HG02678 (cell line): ENCODE data around the gene PGM5.

Experiments used
- ATAC-seq: cut with Tn5 transposase; IDR thresholded peaks from one replicate; pipeline ENCODE4 v1.9.1; 2021; ENCODE audit warnings: mild to moderate bottlenecking, moderate library complexity; ENCODE audit not compliant: unreplicated experiment

The PGM5 gene

DNA sequence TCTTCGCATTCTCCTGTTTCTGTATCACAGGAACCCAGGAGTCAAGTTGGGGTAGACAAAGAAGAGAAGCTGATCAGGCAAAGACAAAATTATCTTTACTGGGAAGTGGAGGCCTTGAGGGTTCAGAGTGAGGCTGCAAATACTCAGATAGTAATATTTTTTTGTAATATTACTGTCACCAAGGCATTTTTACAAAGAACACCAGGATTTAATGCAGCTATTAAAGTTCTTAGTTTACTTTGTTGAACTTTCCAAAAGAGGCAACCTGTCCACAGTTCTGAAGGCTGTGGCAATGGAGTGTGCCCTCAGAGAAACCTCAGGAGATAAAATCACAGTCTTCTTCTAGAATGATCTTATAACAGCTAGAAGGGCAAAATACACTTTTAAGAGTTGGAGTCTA is 74.9 kb downstream of the PGM5 start:
- ATAC-seq: no peak

DNA sequence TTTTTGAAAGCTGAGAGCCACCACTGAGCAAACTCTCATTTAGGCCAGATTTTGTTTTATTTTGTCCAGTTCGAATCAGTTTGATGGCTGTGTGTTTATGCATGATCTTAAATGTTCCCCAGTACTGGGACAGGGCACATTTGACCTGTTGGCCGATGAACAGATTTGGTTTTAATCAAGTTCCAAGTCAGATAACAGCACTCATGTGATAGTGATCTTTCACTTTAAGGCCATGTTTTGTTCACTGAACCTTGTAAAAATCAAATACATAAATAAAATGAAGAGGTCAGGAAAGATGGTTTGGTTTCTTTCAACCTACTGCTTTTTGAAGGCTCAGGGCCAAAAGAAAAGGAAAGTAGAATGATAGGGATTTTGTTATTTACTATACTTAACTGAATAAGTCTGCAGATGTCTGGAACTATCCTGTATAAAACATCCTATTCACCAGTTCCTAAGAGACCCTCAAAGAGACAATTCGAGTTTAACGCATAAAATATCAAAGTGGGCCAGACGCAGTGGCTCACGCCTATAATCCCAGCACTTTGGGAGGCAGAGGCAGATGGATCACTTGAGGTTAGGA is 77.2 kb downstream of the PGM5 start:
- ATAC-seq: no peak

DNA sequence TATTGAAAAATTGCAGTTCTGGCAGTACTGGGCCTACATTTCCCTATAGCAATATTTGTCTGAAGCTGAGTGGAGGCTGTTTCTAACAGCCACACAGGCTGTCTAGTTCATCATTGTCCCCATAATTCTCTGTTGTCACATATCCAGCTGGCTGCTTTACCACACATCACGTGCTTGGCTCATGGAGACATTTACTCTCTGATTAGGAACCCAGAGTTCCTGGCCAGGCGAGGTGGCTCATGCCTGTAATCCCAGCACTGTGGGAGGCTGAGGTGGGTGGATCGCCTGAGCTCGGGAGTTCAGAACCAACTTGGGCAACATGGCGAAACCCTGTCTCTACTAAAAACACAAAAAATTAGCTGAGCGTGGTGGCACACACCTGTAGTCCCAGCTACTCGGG is 81.4 kb downstream of the PGM5 start:
- no peak for ATAC-seq

DNA sequence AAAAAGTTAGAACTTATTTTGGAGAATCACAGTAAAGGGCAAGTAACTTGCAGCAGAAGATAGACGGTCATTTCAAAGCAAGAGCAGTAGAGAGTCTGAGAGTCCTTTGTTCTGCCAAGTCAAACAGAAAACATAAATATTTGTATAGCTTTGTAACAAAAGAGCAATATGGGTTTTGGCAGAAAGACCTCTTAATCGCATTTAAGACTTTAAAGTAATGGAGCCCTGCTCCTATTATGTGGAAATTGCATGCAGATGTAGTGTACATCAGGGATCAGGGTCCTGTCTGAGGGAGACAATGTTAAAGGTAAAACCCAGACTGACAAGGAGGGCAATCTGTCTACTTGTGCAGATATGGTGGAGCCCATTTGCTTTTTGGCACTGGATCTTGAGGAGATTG is 87.2 kb downstream of the PGM5 start:
- ATAC-seq: no peak

DNA sequence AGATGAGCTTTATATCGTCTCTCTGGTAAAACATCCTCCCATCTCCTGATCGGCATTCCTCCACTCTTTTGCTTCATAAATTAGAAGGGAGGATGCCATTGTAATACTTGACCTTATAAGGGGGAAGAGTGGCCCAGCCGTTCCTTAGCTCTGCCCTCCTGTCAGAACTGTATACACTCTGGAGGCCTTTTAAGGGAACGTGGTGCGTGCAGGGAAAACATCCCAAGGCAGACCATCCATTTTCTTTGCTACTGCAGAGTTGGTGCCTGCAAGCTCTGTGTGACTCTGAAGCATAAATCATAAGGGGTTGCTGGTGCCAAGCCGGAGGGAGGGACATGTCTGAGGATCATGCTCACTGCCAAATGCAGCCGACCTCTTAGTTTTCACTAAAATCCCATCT is 90.4 kb downstream of the PGM5 start:
- no peak for ATAC-seq

DNA sequence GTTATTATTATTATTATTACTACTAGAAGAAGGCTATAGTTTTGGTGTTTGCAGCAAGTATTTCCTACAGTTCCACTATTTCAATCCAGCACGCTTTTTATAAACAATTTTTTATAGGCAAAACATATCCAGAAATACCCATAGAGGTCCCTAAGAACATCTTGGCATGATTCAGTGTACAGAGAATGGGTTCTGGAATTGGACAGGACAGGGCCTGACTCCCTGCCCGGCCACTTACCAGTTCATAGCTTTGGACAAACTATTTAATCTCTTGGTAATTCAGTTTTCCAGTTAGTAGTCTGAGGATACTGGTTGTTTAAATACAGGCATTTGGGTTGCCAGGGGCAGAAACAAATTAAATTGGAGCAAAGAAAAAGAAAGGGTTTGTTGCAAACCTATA is 91.2 kb downstream of the PGM5 start:
- no peak for ATAC-seq

DNA sequence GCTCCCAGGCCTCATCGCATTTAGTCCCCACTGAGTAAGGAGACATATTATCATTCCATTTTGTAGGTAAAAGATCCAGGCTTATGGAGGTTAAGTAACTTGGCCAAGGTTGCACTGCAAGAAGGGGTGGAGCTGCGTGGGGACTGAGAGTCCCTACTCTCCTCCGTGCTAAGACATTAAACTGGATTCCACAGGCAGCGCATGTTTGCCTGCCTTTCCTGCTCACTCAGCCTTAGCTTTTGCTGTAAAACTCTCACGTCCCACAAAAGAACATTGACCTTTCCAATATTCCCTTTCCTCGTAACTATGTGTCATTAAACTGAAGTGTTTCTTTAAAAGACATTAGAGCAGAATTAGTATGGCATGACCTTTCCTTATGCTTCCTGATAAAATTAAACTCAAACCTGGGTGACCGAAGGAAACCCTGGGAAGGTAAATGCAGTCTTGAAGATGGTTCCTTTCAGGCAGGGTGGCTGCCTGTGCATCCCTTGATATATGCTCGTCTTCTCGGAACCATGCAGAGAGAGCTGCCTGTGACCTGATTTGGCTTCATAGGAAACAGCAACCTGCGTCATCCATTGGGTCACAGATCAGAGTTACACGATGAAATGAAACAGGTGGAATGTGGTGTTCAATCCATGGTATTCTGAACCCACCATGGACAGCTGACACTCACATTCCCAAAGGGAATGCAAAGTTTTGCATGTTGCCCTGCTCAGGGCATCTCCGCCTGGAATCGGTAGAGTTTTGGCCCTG is 98.3 kb downstream of the PGM5 start:
- ATAC-seq: no peak

DNA sequence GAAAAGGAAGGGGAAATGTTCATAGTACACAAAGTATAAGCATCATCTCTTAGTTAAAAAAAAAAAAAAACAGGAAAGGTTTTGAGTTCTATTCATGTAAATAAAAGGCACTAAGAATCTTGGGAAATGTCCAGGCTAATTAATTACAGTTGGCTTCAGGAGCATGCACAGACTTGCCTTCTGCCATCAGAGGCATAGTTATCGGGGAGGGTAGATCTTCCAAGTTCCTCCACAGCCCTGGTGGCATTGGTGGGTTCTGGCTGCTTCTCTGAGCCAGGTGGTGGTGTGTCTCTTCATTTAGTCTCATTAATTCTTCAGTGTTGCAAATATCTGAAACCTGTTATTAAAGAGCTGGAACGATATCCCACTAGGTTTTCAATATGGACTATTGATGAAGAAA is 99.0 kb downstream of the PGM5 start:
- no peak for ATAC-seq

DNA sequence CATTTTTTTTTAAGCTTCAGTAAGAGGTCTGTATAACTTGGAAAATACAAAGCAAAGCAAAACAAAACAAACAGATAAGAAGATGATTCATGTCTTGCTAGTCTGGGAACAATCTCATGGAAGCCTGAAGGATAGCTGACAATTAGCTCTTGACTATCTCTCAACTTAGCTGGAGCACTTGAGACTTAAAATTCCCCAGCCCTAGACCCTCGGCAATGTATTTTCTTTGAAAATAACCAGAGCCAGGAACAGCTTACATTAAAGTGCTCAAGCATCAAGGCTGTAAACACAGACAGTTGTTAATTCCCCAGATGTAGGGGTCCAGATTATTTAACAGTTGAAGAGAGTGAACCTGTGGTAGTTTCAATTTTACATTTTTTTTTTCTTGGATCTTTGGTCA is 101.4 kb downstream of the PGM5 start:
- ATAC-seq: no peak

DNA sequence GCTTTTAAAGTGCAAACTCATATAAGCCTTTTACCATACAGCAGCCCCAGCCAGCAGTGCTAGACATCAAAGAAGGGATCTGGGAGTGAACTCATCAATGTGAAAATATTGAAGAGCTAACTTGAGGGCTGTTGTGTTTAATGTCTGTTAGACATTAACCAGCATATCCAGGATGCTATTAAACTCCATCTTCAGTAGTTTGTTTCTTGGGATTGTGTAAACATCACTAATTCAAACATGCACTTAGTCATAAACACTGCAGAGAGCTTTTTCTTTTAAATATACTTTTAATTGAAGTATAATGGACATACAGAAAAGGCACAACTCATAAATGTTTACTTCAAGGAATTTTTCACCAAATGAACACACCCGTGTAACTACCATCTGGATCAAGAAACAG is 102.5 kb downstream of the PGM5 start:
- no peak for ATAC-seq

DNA sequence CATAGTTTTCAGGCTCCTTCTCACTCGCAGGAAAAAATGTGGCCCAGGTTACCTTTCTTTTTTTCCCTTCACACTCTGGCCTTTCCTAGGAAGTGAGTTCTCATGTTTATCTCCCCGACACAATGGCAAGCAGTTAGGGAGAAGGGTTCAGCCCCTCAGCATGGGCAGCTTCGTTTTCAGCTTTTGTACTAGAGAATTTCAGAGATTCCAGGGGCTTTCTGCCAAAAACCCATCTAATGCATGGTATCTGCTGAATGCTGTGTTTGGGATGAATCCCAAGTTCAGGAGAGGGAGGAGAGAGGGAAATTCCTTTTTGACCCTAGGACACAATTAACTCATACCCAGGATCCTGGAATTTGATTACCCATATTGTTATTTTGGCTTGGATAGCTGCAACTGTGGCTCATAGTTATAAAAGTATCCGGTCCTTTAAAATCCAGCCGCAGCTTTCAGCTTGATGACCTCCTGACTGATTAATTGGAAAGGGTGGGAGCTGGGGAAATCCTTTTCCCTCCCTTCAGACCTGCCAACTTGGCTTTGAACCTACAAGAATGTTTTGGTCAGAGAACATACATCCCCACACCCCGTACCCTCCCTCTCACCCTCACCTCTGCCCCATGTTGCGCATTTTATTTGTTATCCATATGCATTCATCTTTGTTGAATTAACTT is 105.8 kb downstream of the PGM5 start:
- ATAC-seq: no peak

DNA sequence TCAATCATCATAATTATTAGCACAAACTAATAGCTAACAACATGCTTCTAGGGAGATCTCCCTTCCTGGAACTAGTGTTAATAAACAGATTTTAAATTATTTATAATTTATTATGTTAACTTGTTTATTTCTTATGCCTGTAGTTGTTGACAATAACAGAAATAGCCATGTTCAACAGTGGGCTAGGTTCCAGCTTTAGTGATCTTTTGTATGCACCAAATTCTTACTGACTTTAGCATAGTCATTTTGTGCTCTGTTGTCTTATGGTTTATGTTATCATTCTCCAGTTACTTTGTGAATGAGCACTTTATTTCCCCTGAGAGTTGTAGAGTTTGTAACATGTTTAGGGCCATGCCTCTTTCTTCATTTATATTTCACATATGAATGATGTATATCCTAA is 113.7 kb downstream of the PGM5 start:
- no peak for ATAC-seq

DNA sequence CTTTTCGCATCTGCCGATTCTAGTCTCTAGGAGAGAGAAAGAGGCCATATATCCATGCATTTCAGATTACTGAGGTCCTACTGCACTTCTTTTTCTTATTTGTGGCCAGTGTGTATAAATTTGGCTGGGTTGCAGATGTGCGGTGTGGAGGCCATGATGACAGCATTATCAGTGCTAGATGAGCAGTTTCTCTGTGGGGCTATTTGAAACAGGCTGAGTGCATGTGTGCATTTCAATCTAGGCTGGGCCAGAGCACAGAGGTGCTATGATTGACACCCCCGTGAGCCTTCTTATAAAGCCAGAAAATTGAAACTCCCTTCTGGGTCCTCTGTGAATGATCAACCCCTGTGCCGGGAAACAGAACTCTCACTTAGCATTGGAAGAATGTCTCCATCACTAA is 114.2 kb downstream of the PGM5 start:
- no peak for ATAC-seq

DNA sequence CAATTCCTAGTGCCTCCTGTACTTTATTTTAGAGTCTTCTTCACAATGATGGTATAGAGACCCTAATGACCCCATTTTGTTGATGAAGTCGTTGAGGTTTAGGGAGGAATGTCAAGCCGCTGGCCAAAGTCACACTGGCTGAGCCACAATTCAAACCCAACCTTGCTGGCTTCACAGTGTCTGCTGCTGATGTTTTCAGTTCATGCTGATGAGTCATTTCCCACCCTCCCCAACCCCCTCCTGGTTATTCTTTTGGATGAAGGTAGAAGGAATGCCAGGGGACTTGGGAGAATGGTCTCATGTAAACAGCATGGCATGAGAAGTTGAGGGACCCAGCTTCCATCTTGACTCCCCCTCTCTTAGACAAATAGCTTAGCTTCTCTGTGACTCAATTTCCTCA is 115.7 kb downstream of the PGM5 start:
- no peak for ATAC-seq

DNA sequence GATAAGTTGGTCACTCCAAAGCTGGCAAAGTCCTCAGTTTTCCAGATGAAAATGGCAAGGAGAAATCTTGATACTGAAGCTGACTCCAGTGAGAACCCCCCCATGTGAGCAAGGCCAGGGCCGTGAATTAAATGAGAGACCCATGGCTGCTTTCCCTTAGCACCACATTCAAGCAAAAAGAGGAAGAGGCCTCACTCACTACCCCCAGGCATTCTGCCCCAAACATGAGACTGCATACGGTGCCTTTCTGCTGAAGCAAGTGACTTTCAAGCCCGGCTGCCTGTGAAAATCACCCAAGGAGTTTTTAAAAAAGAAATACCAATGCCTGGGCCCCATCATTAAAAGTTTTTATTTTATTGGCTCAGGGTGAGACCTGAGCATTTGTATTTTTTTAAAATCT is 117.4 kb downstream of the PGM5 start:
- ATAC-seq: no peak

DNA sequence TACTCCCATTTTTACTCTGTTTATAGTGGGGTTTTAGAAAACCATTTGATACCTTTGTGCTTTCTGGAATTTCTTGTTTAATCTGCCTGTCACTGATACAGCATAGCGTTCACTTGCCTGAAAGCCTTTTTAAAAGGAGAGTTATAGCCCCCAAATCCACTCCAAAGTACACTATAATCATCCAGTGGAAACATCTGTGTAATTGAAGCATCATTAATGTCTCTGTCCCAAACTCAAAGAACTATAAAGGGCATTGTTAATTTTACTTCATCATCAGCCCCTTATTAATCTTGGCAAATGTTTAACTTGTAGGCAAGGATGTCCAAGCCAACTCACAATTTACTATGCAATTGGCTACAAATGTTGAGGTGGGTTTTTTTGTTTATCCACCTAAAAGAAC is 120.0 kb downstream of the PGM5 start:
- no peak for ATAC-seq

DNA sequence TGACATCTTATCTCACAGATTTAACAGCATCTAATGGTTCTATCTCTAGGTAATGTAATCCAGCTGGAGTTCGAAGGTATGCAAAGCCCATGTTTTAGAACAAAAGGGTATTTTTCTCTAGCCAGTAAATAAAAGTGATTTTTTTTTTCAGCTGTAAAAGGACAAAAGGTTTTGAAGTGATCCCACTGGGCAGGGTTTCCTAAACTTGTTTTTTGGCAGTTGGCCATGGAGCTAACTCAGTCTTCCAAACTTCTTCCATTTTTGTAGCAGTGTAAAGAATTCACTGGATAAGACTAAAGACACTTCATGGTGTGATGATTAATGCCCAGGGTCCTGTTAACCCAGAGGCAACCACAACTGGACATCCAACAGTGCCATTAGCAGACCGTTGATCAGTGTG is 120.4 kb downstream of the PGM5 start:
- ATAC-seq: no peak

DNA sequence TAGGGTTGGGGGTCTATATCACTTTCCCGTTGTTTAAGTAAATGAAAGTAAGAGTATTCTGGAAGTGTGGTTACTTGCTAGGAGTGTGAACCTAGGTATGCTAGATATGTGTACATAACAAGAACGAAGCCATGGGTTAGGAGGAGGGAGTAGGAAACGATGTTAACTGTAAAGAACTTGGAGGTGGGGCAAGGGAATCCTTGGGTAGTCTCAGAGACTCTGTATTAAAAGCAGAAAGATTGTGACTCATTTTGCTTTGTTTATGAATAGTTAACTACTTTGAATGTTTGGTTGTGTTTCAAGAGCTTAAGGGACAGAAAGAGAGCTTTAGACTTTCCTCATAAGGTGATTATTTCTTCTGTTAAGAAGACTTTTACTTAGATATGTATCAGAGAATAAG is 124.4 kb downstream of the PGM5 start:
- no peak for ATAC-seq

DNA sequence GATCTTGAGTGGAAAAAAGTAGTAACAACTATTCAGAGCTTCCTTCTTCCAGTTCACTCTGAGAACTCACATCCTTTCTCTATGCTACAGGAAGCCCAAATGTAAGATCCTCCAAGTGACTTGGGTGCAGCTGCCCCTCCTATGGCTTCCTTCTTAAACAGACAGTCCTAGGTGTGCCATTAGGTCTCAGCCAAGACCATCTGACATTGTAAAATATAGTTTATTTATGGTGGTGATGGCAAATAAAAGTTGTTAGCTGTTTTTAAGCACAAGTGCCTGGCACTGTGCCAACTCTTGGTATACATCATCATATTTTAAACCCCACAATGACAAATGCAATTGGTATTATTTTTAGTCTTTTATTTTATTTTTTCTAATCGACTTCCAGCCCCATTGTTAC is 126.1 kb downstream of the PGM5 start:
- no peak for ATAC-seq

DNA sequence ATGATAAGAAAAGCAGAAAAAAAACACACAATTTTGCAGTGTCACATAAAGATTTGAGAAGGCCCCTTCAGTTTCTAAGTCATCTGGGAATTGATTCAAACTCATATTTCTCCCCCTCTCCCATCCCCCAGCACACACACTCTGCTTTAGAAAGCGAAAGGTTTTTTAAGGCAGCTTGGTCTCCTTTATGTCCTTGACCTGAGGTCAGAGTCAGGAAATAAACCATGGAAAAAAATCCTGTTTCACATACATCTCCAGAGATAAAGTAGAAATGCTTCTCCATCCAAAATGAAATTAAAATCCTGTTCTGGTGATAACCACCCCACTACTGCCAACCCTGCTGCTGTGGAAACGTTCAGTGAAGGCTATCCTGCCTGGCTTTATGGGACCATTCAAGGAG is 131.7 kb downstream of the PGM5 start:
- no peak for ATAC-seq

DNA sequence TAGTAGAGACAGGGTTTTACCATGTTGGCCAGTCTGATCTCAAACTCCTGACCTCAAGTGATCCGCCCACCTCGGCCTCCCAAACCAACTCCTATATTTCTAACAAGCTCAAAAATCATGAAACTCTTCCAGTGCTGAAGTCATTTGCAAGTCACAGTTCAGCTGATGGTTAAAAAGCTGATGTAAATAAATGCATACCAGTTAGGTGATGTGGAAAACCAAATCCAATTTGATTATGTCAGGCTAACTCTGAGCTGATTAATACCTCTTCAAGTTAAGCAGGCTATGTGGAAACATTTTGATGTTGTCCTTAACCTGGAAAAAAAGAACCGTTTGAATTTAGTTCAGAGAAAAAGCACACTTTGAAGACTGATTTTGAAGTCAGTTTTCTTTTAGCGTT is 133.2 kb downstream of the PGM5 start:
- no peak for ATAC-seq

DNA sequence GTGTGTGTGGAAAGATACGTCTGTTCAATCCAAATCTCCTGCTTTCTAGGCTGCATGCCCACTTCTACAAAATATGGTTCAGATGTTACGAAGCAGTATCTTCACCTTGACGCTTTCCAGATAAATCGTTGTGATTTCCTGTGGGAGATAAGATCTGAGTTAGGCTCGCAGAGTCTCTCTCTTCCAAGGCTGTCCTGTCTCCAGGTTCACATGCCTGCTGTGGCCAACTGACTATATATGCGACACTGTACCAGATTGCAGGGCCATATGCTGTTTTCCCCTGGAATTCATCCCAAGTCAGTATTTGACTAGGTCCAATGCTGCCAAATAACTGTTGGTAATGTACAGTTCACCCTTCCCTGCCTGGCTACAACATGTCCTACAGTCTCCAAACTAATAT is 136.4 kb downstream of the PGM5 start:
- no peak for ATAC-seq

DNA sequence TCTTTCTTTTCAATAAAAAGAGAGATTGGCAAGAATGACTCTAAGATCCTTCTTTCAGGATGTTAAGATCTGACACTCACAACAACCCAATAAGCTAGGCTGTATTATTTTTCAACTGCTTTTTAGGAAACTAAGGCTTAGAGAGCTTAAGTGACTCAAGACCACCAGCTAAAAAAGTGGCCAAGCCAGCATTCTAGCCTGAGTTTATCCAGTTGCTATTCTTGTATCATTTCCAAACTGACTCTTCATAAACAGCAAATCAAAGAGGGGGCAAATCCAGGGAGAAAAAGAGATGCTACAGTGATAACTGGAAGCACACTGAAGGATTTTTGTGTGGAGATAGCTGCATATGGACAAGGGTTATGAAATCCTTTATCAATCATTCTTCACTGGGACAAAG is 137.1 kb downstream of the PGM5 start:
- ATAC-seq: no peak
